ENCODE measurements around the gene ROBO1. TPM values are rescaled to one million over a fixed set of nuclear protein-coding genes. Genes with fewer than 3 reads are reported as not detected.

The ROBO1 gene
- total RNA-seq, 4 donors from 2014 or later: 25.0 to 42.6 (median 35.7) TPM

DNA sequence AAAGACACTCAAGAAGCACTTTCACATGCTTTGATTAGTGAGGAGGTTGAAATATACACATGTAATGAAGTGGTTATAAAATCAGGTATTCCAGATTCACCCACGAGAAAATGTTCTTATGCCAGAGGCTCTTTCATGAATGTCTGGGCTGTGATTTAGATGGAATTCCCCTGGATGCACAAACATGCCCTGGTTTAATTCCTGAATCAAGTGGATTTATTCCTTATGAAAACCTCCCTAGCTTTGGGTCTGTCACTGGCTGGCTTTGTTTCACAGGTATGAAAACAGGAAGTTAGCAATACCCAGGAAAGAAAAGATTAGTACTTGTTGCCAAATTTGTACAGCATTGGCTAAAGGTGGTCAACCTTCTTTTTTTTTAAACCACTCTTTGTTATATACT, 1123.0 kb downstream of the ROBO1 start:
- no peak for DNase-seq
- peaks cover 0 to 38% (median 8%) of the 10 kb centered on the region in 3 donors for H3K4me1 ChIP-seq
- 6 to 21% methylated on average over 1 of the region's 1 CpG for WGBS, 2 donors
- peaks cover 0 to 3% (median 0%) of the 10 kb centered on the region in 3 donors for H3K36me3 ChIP-seq
- H3K9me3 ChIP-seq: no peaks in the 10 kb centered on the region
- intact Hi-C loops (cut with DNase I): no loop called here
- H3K27ac ChIP-seq: peak overlapping the region in 1 of 4 donors; percentile 47
- TF ChIP-seq, protein P1, sequence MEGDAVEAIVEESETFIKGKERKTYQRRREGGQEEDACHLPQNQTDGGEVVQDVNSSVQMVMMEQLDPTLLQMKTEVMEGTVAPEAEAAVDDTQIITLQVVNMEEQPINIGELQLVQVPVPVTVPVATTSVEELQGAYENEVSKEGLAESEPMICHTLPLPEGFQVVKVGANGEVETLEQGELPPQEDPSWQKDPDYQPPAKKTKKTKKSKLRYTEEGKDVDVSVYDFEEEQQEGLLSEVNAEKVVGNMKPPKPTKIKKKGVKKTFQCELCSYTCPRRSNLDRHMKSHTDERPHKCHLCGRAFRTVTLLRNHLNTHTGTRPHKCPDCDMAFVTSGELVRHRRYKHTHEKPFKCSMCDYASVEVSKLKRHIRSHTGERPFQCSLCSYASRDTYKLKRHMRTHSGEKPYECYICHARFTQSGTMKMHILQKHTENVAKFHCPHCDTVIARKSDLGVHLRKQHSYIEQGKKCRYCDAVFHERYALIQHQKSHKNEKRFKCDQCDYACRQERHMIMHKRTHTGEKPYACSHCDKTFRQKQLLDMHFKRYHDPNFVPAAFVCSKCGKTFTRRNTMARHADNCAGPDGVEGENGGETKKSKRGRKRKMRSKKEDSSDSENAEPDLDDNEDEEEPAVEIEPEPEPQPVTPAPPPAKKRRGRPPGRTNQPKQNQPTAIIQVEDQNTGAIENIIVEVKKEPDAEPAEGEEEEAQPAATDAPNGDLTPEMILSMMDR (IDR thresholded peaks at IDR 0.05): no peak
- no peak for TF ChIP-seq POLR2A (IDR thresholded peaks at IDR 0.05)
- no peaks in the 10 kb centered on the region for H3K27me3 ChIP-seq
- H3K4me3 ChIP-seq: no peak overlapping the region

DNA sequence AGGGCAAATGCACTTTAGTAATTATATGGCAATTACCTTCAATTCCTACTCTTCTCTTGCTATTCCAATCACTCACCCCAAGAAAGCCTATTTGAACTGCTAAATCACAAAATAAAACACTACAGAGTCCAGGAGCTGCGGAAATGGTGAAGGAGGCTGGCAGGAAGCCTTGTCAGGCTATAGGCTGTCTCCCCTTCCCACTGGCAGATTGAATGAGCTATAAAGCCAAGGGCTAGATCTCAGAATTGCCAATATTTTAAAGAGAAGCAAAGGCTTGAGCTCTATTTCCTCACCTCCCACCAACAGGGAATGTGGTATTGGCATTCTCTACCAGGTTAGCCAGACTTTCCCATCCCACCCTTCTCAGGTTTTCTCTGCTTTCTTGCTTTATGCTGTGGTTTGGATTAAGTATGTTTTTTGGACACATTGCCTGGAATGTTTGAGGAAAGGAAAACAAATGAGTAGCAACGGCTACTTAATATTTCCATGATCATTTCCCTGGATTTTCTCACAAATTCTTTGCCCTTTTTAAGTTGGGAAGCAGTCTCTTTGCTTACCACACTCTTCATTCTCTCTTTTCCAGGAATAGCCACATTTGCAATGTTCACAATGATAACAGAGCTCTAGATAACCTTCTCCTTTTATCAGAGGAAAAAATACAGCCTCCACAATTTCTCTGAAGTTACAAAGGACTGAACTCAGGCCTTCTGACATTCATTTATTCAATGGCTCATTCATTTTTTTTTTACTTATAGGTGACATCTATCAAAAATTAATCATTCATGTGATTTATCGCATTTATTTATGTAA, 1125.4 kb downstream of the ROBO1 start:
- no peak for DNase-seq
- H3K4me1 ChIP-seq: peaks cover 0 to 31% (median 8%) of the 10 kb centered on the region in 3 donors
- no peak overlapping the region for H3K4me3 ChIP-seq
- intact Hi-C loops (cut with DNase I): no loop called here
- H3K36me3 ChIP-seq: peaks cover 0 to 18% (median 0%) of the 10 kb centered on the region in 3 donors
- no peak for TF ChIP-seq POLR2A (IDR thresholded peaks at IDR 0.05)
- TF ChIP-seq, protein P1 (IDR thresholded peaks at IDR 0.05): no peak
- no peak overlapping the region for H3K27ac ChIP-seq
- no peaks in the 10 kb centered on the region for H3K27me3 ChIP-seq
- WGBS, 2 donors: 47 to 51% methylated on average over 3 of the region's 3 CpGs
- no peaks in the 10 kb centered on the region for H3K9me3 ChIP-seq

DNA sequence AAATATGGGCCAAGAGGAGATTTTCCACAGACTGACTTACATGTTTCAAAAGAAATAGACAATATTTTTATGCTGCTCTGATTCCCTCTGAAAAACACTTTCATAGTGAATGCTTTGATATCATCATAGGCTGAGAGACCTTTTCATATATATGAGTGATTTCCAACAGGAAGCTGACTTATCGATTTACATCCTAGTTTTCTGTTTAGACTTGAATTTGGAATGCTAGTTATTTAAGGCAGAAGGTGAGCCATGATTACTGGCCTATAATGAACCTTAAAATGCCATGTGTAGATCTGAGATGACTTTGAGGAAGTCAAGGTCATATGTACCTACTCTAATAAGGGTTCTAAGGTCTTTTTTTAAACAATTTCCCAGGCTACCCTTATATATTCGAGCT, 1126.1 kb downstream of the ROBO1 start:
- peaks cover 0 to 20% (median 0%) of the 10 kb centered on the region in 3 donors for H3K36me3 ChIP-seq

DNA sequence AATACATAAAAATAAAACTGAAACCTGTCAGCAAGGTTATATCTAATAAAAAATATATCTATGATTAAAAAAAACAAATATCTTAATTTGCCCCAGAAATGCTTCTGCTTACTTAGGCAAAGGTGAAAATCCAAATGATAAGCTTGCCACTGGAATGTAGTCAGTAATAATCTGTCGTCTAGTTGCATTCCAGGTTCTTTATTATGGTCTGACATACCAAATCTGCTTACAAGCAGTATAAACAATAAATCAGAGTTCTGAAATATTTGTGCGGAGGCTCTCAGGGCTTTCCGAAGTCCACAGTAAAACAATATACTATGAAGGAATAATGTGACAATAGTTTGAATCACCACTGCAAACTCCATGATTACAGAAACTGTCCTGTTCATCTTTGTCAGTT, 1133.5 kb downstream of the ROBO1 start:
- H3K9me3 ChIP-seq: no peaks in the 10 kb centered on the region

More for the DNA sequence above, 1126.1 kb downstream of the ROBO1 start:
- DNase-seq: no peak
- Histone ChIP-seq H3K27me3 (no peaks in the 10 kb centered on the region), H3K27ac (no peak overlapping the region), H3K4me1 (peaks cover 0 to 23% (median 8%) of the 10 kb centered on the region in 3 donors), H3K9me3 (no peaks in the 10 kb centered on the region), H3K4me3 (no peak overlapping the region)
- 54% methylated on average over 2 of the region's 2 CpGs for WGBS, 2 donors
- intact Hi-C loops (cut with DNase I): no loop called here
- TF ChIP-seq, protein P1 (IDR thresholded peaks at IDR 0.05): no peak
- TF ChIP-seq POLR2A (IDR thresholded peaks at IDR 0.05): no peak

DNA sequence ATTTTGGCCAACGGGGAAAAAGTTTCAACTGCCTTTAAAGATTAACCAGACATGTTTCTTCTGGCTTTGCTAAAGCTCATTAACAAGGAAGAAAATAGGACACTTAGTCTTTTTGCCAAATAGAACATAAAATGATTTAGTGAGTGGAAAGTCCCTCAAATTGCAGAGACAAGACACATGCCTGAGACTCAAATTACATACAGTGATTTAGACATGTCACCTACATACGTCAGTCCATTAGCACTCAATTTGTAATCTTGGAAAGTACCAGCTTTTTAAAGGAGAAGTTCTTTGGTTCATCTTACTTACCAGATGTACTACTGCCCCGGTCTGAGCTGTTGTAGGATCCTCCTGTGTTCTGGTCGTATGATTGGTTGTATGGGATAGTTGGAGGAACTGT, 1134.2 kb downstream of the ROBO1 start:
- Histone ChIP-seq H3K9me3 (no peaks in the 10 kb centered on the region), H3K27me3 (no peaks in the 10 kb centered on the region), H3K36me3 (peaks cover 0 to 32% (median 0%) of the 10 kb centered on the region in 3 donors), H3K4me3 (no peak overlapping the region), H3K4me1 (peaks cover 0 to 21% (median 6%) of the 10 kb centered on the region in 3 donors), H3K27ac (peak overlapping the region in 3 of 4 donors; percentile 16 to 60 (median 23))
- intact Hi-C loops (cut with DNase I): no loop called here
- TF ChIP-seq, protein P1 (IDR thresholded peaks at IDR 0.05): no peak
- TF ChIP-seq POLR2A (IDR thresholded peaks at IDR 0.05): no peak
- WGBS, 2 donors: 25 to 38% methylated on average over 4 of the region's 4 CpGs
- DNase-seq: no peak

More for the DNA sequence above, 1133.5 kb downstream of the ROBO1 start:
- Histone ChIP-seq H3K4me3 (no peak overlapping the region), H3K27me3 (no peaks in the 10 kb centered on the region), H3K4me1 (peaks cover 0 to 21% (median 6%) of the 10 kb centered on the region in 3 donors), H3K36me3 (peaks cover 0 to 32% (median 0%) of the 10 kb centered on the region in 3 donors), H3K27ac (peak overlapping the region in 1 of 4 donors; percentile 60)
- no peak for DNase-seq
- WGBS, 2 donors: 54 to 64% methylated on average over 3 of the region's 3 CpGs
- intact Hi-C loops (cut with DNase I): no loop called here
- TF ChIP-seq, protein P1 (IDR thresholded peaks at IDR 0.05): no peak
- no peak for TF ChIP-seq POLR2A (IDR thresholded peaks at IDR 0.05)
